ENCODE data around the gene RPS28. TPM values are rescaled to one million over a fixed set of nuclear protein-coding genes. Genes with fewer than 3 reads are reported as not detected.

RPS28 gene
- total RNA-seq, 1 experiment from 2014 or later: 2,594 TPM

- ChIA-PET CTCF (no interaction called here), POLR2A (ENCODE audit: unreplicated experiment) (no interaction called here)
- H3F3A ChIP-seq (ENCODE audit: low read length, unreplicated experiment): peaks cover 4% of the 10 kb centered on the region
- no peak for TF ChIP-seq EZH2 (IDR thresholded peaks at IDR 0.05; ENCODE audit: low read length, unreplicated experiment)
- no peak for TF ChIP-seq EZH2phosphoT487 (IDR thresholded peaks at IDR 0.05; ENCODE audit: borderline replicate concordance, low read length)
- TF ChIP-seq CTCF (conservative IDR thresholded peaks at IDR 0.05; ENCODE audit: low read depth, low read length): no peak
- H3K9ac ChIP-seq (ENCODE audit: low read length): no peak overlapping the region
- no peak overlapping the region for H3K27ac ChIP-seq (ENCODE audit: low read length)
- H3K9me3 ChIP-seq (ENCODE audit: low read length): no peaks in the 10 kb centered on the region
- no peak for DNase-seq
- H3K27me3 ChIP-seq (ENCODE audit: low read length): no peaks in the 10 kb centered on the region
- no peak overlapping the region for H3K4me2 ChIP-seq (ENCODE audit: low read length)
- no peak for ATAC-seq
- H2AFZ ChIP-seq (ENCODE audit: low read length): no peak overlapping the region
- intact Hi-C loops (cut with micrococcal nuclease): loop anchor here (10.0 kb wide), 1 partner anchor 228 kb away; no protein-coding TSS in a partner anchor
- no TSS peak for BruUV-seq (replicated peaks)
- no peaks in the 10 kb centered on the region for H3K79me2 ChIP-seq (ENCODE audit: low read length)
- no peak overlapping the region for H3K4me3 ChIP-seq (ENCODE audit: low read length)
- H4K20me1 ChIP-seq (ENCODE audit: low read length): 0 out of 2 replicates have a peak, but pooled peaks cover 5% of the 10 kb centered on the region
- no peaks in the 10 kb centered on the region for H3K9me2 ChIP-seq (replicated peaks; ENCODE audit: low read length)
- H3K4me1 ChIP-seq (ENCODE audit: insufficient read depth, low read length): peaks cover 25% of the 10 kb centered on the region
- H3K36me3 ChIP-seq (ENCODE audit: low read depth, low read length): no peaks in the 10 kb centered on the region
Observed at GRCh38 chr19:8357007-8357521, 35.8 kb downstream of the RPS28 start.

GRCh38 chr19:8358948-8359347, 37.7 kb downstream of the RPS28 start:
- Histone ChIP-seq H4K20me1 (ENCODE audit: low read length) (0 out of 2 replicates have a peak, but pooled peaks cover 5% of the 10 kb centered on the region), H3K27ac (ENCODE audit: low read length) (no peak overlapping the region), H3K4me1 (ENCODE audit: insufficient read depth, low read length) (peaks cover 40% of the 10 kb centered on the region), H3K9me2 (replicated peaks; ENCODE audit: low read length) (no peaks in the 10 kb centered on the region), H3K4me2 (ENCODE audit: low read length) (no peak overlapping the region), H3K79me2 (ENCODE audit: low read length) (no peaks in the 10 kb centered on the region), H3K27me3 (ENCODE audit: low read length) (no peaks in the 10 kb centered on the region), H3K9ac (ENCODE audit: low read length) (no peak overlapping the region), H2AFZ (ENCODE audit: low read length) (no peak overlapping the region), H3K4me3 (ENCODE audit: low read length) (no peak overlapping the region), H3K36me3 (ENCODE audit: low read depth, low read length) (no peaks in the 10 kb centered on the region), H3F3A (ENCODE audit: low read length, unreplicated experiment) (peaks cover 4% of the 10 kb centered on the region), H3K9me3 (ENCODE audit: low read length) (no peaks in the 10 kb centered on the region)
- DNase-seq (no peak), ATAC-seq (no peak)
- ChIA-PET POLR2A (ENCODE audit: unreplicated experiment) (interaction anchor here (0.5 kb wide), 1 partner anchor 1414 kb away, joined by 8 read pairs; no protein-coding TSS in a partner anchor), CTCF (no interaction called here)
- BruUV-seq (replicated peaks): no TSS peak
- TF ChIP-seq EZH2phosphoT487 (IDR thresholded peaks at IDR 0.05; ENCODE audit: borderline replicate concordance, low read length): no peak
- no peak for TF ChIP-seq EZH2 (IDR thresholded peaks at IDR 0.05; ENCODE audit: low read length, unreplicated experiment)
- TF ChIP-seq CTCF (conservative IDR thresholded peaks at IDR 0.05; ENCODE audit: low read depth, low read length): no peak
- intact Hi-C loops (cut with micrococcal nuclease): loop anchor here (10.0 kb wide), 1 partner anchor 226 kb away; no protein-coding TSS in a partner anchor

GRCh38 chr19:8360196-8360595, 38.9 kb downstream of the RPS28 start:
- H3K4me1 ChIP-seq (ENCODE audit: insufficient read depth, low read length): peaks cover 38% of the 10 kb centered on the region
- H2AFZ ChIP-seq (ENCODE audit: low read length): no peak overlapping the region
- peaks cover 4% of the 10 kb centered on the region for H3F3A ChIP-seq (ENCODE audit: low read length, unreplicated experiment)
- TF ChIP-seq EZH2 (IDR thresholded peaks at IDR 0.05; ENCODE audit: low read length, unreplicated experiment) (no peak), EZH2phosphoT487 (IDR thresholded peaks at IDR 0.05; ENCODE audit: borderline replicate concordance, low read length) (no peak), CTCF (conservative IDR thresholded peaks at IDR 0.05; ENCODE audit: low read depth, low read length) (no peak)
- no peaks in the 10 kb centered on the region for H3K79me2 ChIP-seq (ENCODE audit: low read length)
- CTCF ChIA-PET: no interaction called here
- no peak overlapping the region for H3K9ac ChIP-seq (ENCODE audit: low read length)
- no peak overlapping the region for H3K4me3 ChIP-seq (ENCODE audit: low read length)
- POLR2A ChIA-PET (ENCODE audit: unreplicated experiment): no interaction called here
- no peak for ATAC-seq
- H3K27me3 ChIP-seq (ENCODE audit: low read length): no peaks in the 10 kb centered on the region
- H3K27ac ChIP-seq (ENCODE audit: low read length): no peak overlapping the region
- H3K9me2 ChIP-seq (replicated peaks; ENCODE audit: low read length): no peaks in the 10 kb centered on the region
- no peaks in the 10 kb centered on the region for H3K9me3 ChIP-seq (ENCODE audit: low read length)
- no TSS peak for BruUV-seq (replicated peaks)
- intact Hi-C loops (cut with micrococcal nuclease): no loop called here
- 0 out of 2 replicates have a peak, but pooled peaks cover 2% of the 10 kb centered on the region for H4K20me1 ChIP-seq (ENCODE audit: low read length)
- H3K4me2 ChIP-seq (ENCODE audit: low read length): no peak overlapping the region
- H3K36me3 ChIP-seq (ENCODE audit: low read depth, low read length): no peaks in the 10 kb centered on the region
- DNase-seq: no peak

All from PC-3 (cell line).